Mucosa of descending colon (tissue), 3 donors: ENCODE data around the gene CCDC13. TPM values are rescaled to one million over a fixed set of nuclear protein-coding genes. Genes with fewer than 3 reads are reported as not detected.

ENCODE experiments used
- ATAC-seq: fragments of 200-7000 bp; cut with Tn5 transposase; one replicate; pipeline ENCODE4 v1.9.1; 2020; ENCODE audit warnings: mild to moderate bottlenecking, moderate library complexity
- DNase-seq, 3 donors: peaks; one replicate each; pipeline ENCODE4 v3.0.0-alpha.2; 2020
- H3K36me3 ChIP-seq: fragments of 200-600 bp; one replicate; pipeline ENCODE4 v1.8.0; 2021; ENCODE audit warnings: low read depth, mild to moderate bottlenecking
- H3K4me1 ChIP-seq: fragments of 200-600 bp; one replicate; pipeline ENCODE4 v1.8.0; 2021; ENCODE audit warnings: low read depth, mild to moderate bottlenecking
- H3K4me3 ChIP-seq: fragments of 200-600 bp; one replicate; pipeline ENCODE4 v1.8.0; 2021; ENCODE audit warnings: mild to moderate bottlenecking
- H3K9me3 ChIP-seq: fragments of 200-600 bp; one replicate; pipeline ENCODE4 v1.8.0; 2021; ENCODE audit warnings: mild to moderate bottlenecking
- CTCF ChIP-seq: fragments of 200-600 bp; IDR thresholded peaks from one replicate; pipeline ENCODE4 v1.8.0; 2022; ENCODE audit warnings: antibody characterized with exemption, mild to moderate bottlenecking
- intact Hi-C, 2 donors: fragments of 100-400 bp; cut with DNase I in 1 of 2; cut with micrococcal nuclease in 1 of 2; formaldehyde crosslinking; loops; one replicate each; pipeline versions ENCODE4 v1.11.0 to v1.11.1; 2022; cut with DNase I, micrococcal nuclease
- total RNA-seq, 3 donors: library from RNA; stranded (reverse); fragmentation: NEBNext Ultra II Directional in 2 of 3; extraction: Animal tissue kit (Norgen Biotek cat#: 25700) in 2 of 3; gene quantifications; one replicate each; pipeline versions ENCODE4 v1.2.1 to v1.2.4, GENCODE V29; 2021 to 2023
- donor health status: DM: no; HTN: no; CAD: no; lungs with moderate emphysema.
- donor health status: DM: no; HTN: no; CAD: no.
- donor health status: DM: no; HTN: yes; CAD: no.

Gene CCDC13
- total RNA-seq, 3 donors from 2014 or later: 2.2 to 3.3 (median 3.0) TPM

GRCh38 chr3:42746455-42747450 is 26.3 kb downstream of the CCDC13 start:
- DNase-seq (no peak), ATAC-seq (peak; percentile 21)
- no peaks in the 10 kb centered on the region for H3K4me1 ChIP-seq
- no peaks in the 10 kb centered on the region for H3K9me3 ChIP-seq
- no peaks in the 10 kb centered on the region for H3K36me3 ChIP-seq
- intact Hi-C loops: loop anchor here in 1 of 2 donors (10.0 kb wide), 1 partner anchor 92 kb away; the partner anchor contains the start of gene ZBTB47
- H3K4me3 ChIP-seq: no peak overlapping the region
- no peak for TF ChIP-seq CTCF

- no peak for TF ChIP-seq CTCF
- ATAC-seq (no peak), DNase-seq (no peak)
- Histone ChIP-seq H3K4me3 (no peak overlapping the region), H3K36me3 (no peaks in the 10 kb centered on the region), H3K9me3 (no peaks in the 10 kb centered on the region), H3K4me1 (no peaks in the 10 kb centered on the region)
- intact Hi-C loops: loop anchor here in 1 of 2 donors (10.0 kb wide), 1 partner anchor 91 kb away; the partner anchor contains the start of gene ZBTB47
Observed at GRCh38 chr3:42745776-42746454, 27.1 kb downstream of the CCDC13 start.

- DNase-seq (no peak), ATAC-seq (no peak)
- Histone ChIP-seq H3K4me1 (no peaks in the 10 kb centered on the region), H3K36me3 (no peaks in the 10 kb centered on the region), H3K9me3 (no peaks in the 10 kb centered on the region), H3K4me3 (no peak overlapping the region)
- intact Hi-C loops: loop anchor here in 1 of 2 donors (10.0 kb wide), 1 partner anchor 91 kb away; the partner anchor contains the start of gene ZBTB47
- TF ChIP-seq CTCF: no peak
Observed at GRCh38 chr3:42745291-42745745, 27.7 kb downstream of the CCDC13 start.

- no peak overlapping the region for H3K4me3 ChIP-seq
- DNase-seq (no peak), ATAC-seq (no peak)
- no peaks in the 10 kb centered on the region for H3K36me3 ChIP-seq
- TF ChIP-seq CTCF: no peak
- no peaks in the 10 kb centered on the region for H3K4me1 ChIP-seq
- intact Hi-C loops: loop anchor here in 1 of 2 donors (10.0 kb wide), 1 partner anchor 89 kb away; the partner anchor contains the start of gene ZBTB47
- H3K9me3 ChIP-seq: no peaks in the 10 kb centered on the region
Observed at GRCh38 chr3:42743204-42743995, 29.7 kb downstream of the CCDC13 start.

- ATAC-seq: no peak
- Histone ChIP-seq H3K4me1 (no peaks in the 10 kb centered on the region), H3K9me3 (no peaks in the 10 kb centered on the region), H3K36me3 (no peaks in the 10 kb centered on the region), H3K4me3 (no peak overlapping the region)
- no peak for TF ChIP-seq CTCF
- DNase-seq: no peak
- intact Hi-C loops: loop anchor here in 1 of 2 donors (10.0 kb wide), 1 partner anchor 88 kb away; the partner anchor contains the start of gene ZBTB47
Observed at GRCh38 chr3:42742688-42743087, 30.4 kb downstream of the CCDC13 start.
